ENCODE data around the gene HRH3. TPM values are rescaled to one million over a fixed set of nuclear protein-coding genes. Genes with fewer than 3 reads are reported as not detected.

HRH3 gene
- total RNA-seq, 1 donor from 2014 or later: not detected

DNA sequence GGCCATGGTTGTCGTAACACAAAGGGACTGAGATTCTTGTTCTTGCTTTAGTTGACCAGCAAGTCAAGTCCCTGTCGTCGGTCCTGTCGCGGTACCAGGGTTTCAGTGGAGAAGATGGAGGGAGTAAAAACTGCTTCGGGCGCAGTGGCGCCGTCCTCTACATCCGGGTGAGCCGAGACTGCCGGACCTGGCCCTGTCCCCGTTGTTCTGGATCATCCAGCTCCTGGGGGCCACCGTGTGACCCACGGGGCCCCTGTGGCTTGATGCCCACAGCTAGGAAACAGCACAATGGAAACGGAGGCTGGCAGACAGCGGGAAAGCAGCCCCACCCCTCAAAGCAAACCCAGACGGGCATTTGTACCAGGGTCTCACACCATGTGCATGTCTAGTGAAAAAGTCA is 22.3 kb downstream of the HRH3 start:
- Mint-ChIP-seq H3K27ac (ENCODE audit: unreplicated experiment) (no peak overlapping the region), H3K9me3 (ENCODE audit: unreplicated experiment) (no peaks in the 10 kb centered on the region), H3K27me3 (ENCODE audit: unreplicated experiment) (no peaks in the 10 kb centered on the region), H3K4me3 (ENCODE audit: unreplicated experiment) (no peak overlapping the region), H3K4me1 (ENCODE audit: unreplicated experiment) (peaks cover 6% of the 10 kb centered on the region), H3K36me3 (ENCODE audit: low read depth, unreplicated experiment) (peaks cover 22% of the 10 kb centered on the region)
- TF ChIP-seq, protein P1, sequence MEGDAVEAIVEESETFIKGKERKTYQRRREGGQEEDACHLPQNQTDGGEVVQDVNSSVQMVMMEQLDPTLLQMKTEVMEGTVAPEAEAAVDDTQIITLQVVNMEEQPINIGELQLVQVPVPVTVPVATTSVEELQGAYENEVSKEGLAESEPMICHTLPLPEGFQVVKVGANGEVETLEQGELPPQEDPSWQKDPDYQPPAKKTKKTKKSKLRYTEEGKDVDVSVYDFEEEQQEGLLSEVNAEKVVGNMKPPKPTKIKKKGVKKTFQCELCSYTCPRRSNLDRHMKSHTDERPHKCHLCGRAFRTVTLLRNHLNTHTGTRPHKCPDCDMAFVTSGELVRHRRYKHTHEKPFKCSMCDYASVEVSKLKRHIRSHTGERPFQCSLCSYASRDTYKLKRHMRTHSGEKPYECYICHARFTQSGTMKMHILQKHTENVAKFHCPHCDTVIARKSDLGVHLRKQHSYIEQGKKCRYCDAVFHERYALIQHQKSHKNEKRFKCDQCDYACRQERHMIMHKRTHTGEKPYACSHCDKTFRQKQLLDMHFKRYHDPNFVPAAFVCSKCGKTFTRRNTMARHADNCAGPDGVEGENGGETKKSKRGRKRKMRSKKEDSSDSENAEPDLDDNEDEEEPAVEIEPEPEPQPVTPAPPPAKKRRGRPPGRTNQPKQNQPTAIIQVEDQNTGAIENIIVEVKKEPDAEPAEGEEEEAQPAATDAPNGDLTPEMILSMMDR (IDR thresholded peaks at IDR 0.05; ENCODE audit: unreplicated experiment): no peak
- no peak for DNase-seq (ENCODE audit: low spot score)

DNA sequence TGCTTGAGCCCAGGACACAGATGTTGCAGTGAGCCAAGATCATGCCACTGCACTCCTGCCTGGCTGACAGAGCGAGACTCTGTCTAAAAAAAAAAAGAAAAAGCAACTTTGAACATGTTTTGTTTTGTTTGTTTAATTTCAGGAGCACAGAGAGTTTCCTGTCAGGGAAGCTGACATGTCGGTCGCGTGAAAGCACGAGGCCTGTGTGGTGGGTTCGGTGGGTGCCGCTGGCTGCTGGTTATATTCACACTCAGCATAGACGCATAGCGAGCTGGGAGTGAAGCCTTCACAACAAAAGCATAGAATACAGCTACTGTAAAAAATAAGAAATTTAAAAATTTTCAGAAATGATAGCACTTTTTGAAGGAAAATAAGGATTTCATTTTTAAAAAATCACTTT is 22.8 kb downstream of the HRH3 start:
- peaks cover 3% of the 10 kb centered on the region for H3K4me1 Mint-ChIP-seq (ENCODE audit: unreplicated experiment)
- H3K36me3 Mint-ChIP-seq (ENCODE audit: low read depth, unreplicated experiment): peaks cover 22% of the 10 kb centered on the region
- no peak overlapping the region for H3K4me3 Mint-ChIP-seq (ENCODE audit: unreplicated experiment)
- TF ChIP-seq, protein P1 (IDR thresholded peaks at IDR 0.05; ENCODE audit: unreplicated experiment): no peak
- no peak overlapping the region for H3K27ac Mint-ChIP-seq (ENCODE audit: unreplicated experiment)
- H3K9me3 Mint-ChIP-seq (ENCODE audit: unreplicated experiment): no peaks in the 10 kb centered on the region
- no peak for DNase-seq (ENCODE audit: low spot score)
- no peaks in the 10 kb centered on the region for H3K27me3 Mint-ChIP-seq (ENCODE audit: unreplicated experiment)

DNA sequence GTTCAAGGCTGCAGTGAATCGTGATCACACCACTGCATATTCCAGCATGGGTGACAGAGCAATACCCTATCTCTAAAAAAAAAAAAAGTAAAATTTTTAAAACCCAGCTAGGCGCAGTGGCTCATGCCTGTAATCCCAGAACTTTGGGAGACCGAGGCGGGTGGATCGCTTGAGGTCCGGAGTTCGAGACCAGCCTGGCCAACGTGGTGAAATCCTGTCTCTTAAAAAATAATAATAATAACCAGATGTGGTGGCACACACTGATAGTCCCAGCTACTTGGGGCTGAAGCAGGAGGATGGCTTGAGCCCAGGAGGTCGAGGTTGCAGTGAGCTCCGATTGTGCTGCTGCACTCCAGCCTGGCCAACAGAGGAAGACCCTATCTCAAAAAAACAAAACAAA is 23.8 kb downstream of the HRH3 start:
- peaks cover 22% of the 10 kb centered on the region for H3K36me3 Mint-ChIP-seq (ENCODE audit: low read depth, unreplicated experiment)
- H3K27ac Mint-ChIP-seq (ENCODE audit: unreplicated experiment): no peak overlapping the region
- TF ChIP-seq, protein P1 (IDR thresholded peaks at IDR 0.05; ENCODE audit: unreplicated experiment): no peak
- no peak for DNase-seq (ENCODE audit: low spot score)
- H3K27me3 Mint-ChIP-seq (ENCODE audit: unreplicated experiment): peaks cover under 1% of the 10 kb centered on the region
- H3K4me1 Mint-ChIP-seq (ENCODE audit: unreplicated experiment): no peaks in the 10 kb centered on the region
- no peaks in the 10 kb centered on the region for H3K9me3 Mint-ChIP-seq (ENCODE audit: unreplicated experiment)
- H3K4me3 Mint-ChIP-seq (ENCODE audit: unreplicated experiment): no peak overlapping the region

DNA sequence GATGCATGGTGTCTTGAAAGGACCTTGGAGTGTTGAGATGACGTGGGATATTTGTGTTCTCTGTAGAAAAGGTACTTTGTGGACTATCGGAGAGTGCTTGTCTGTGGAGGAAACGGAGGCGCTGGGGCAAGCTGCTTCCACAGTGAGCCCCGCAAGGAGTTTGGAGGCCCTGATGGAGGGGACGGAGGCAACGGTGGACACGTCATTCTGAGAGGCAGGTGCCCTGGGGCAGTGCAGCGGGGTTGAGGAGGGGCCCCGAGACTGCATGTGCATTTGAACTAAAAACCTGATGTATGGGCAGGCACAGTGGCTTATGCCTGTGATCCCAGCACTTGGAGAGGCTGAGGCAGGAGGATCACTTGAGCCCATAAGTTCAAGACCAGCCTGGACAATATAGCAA is 24.3 kb downstream of the HRH3 start:
- Mint-ChIP-seq H3K27ac (ENCODE audit: unreplicated experiment) (no peak overlapping the region), H3K4me3 (ENCODE audit: unreplicated experiment) (no peak overlapping the region)
- DNase-seq (ENCODE audit: low spot score): no peak

DNA sequence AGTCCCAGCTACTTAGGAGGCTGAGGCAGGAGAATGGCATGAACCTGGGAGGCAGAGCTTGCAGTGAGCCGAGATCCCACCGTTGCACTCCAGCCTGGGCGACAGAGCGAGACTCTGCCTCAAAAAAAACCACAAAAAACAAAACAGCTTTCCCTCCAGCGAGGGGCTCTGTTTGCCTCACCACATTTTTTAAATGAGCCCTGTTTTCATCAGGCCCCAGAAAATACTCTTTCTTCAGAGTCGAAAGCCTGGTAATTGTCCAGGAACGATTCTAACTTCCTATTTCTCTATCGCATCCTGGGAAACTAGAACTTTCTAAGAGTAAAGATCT is 25.0 kb downstream of the HRH3 start:
- H3K4me1 Mint-ChIP-seq (ENCODE audit: unreplicated experiment): peaks cover 2% of the 10 kb centered on the region
- no peak overlapping the region for H3K4me3 Mint-ChIP-seq (ENCODE audit: unreplicated experiment)
- H3K27ac Mint-ChIP-seq (ENCODE audit: unreplicated experiment): no peak overlapping the region
- DNase-seq (ENCODE audit: low spot score): no peak
- TF ChIP-seq, protein P1 (IDR thresholded peaks at IDR 0.05; ENCODE audit: unreplicated experiment): no peak
- H3K27me3 Mint-ChIP-seq (ENCODE audit: unreplicated experiment): peaks cover 2% of the 10 kb centered on the region
- H3K9me3 Mint-ChIP-seq (ENCODE audit: unreplicated experiment): no peaks in the 10 kb centered on the region
- peaks cover 16% of the 10 kb centered on the region for H3K36me3 Mint-ChIP-seq (ENCODE audit: low read depth, unreplicated experiment)

More for the DNA sequence above, 24.3 kb downstream of the HRH3 start:
- peaks cover 1% of the 10 kb centered on the region for H3K4me1 Mint-ChIP-seq (ENCODE audit: unreplicated experiment)
- H3K9me3 Mint-ChIP-seq (ENCODE audit: unreplicated experiment): no peaks in the 10 kb centered on the region
- peaks cover 22% of the 10 kb centered on the region for H3K36me3 Mint-ChIP-seq (ENCODE audit: low read depth, unreplicated experiment)
- H3K27me3 Mint-ChIP-seq (ENCODE audit: unreplicated experiment): peaks cover 2% of the 10 kb centered on the region
- TF ChIP-seq, protein P1 (IDR thresholded peaks at IDR 0.05; ENCODE audit: unreplicated experiment): no peak
